Erythroblast (primary cell): ENCODE measurements around the gene SLC25A47.

Experiments
- GATA1 ChIP-seq: IDR thresholded peaks from 2 replicates; pipeline ENCODE4 v1.6.1; 2011; ENCODE audit warnings: low read depth, mild to moderate bottlenecking, control low read depth, low read length, moderate library complexity
- POLR2A ChIP-seq: IDR thresholded peaks from 2 replicates; pipeline ENCODE4 v1.6.1; 2011; ENCODE audit warnings: mild to moderate bottlenecking, low read length

DNA sequence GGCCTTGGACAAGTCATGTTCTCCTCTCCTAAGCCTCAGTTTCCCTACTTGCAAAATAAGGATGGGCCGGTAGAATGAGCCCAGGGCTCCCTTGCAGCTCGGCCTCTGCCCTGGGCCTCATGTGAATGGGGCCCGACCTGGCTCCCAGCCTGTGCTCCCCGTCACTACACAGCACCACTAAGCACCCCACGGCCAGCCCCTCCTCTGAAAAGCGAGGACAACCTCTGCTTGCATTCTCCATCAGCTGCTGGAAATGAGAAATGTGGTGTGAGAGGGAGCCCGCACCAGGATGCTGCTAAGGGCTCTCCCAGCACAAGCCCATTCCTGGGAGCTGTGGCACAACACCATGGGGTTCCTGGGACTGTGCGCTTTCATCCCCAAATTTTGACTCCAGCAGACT is 10.2 kb downstream of the SLC25A47 start:
- TF ChIP-seq POLR2A, result no peak
- no peak for TF ChIP-seq GATA1
